Muscle layer of colon (tissue), 2 donors: ENCODE results near the gene HOMER2.
"Not testable (repeated sequence)": the region's sequence is repeated elsewhere in the genome, so short reads cannot be mapped to it uniquely, and the experiment has no call there.

ENCODE experiments used
- H3K27ac ChIP-seq: one replicate; pipeline ENCODE4 v1.7.0; 2013; ENCODE audit warnings: low read depth, mild to moderate bottlenecking, low read length, moderate library complexity
- H3K27me3 ChIP-seq, 2 donors: one replicate each; pipeline ENCODE4 v1.7.0; 2013; ENCODE audit warnings: low read length in 2 of 2, mild to moderate bottlenecking in 2 of 2; ENCODE audit not compliant: insufficient read depth in 2 of 2, control insufficient read depth in 1 of 2
- H3K36me3 ChIP-seq: one replicate; pipeline ENCODE4 v1.7.0; 2013; ENCODE audit warnings: mild to moderate bottlenecking, low read length; ENCODE audit not compliant: insufficient read depth
- H3K4me1 ChIP-seq: one replicate; pipeline ENCODE4 v1.7.0; 2013; ENCODE audit warnings: mild to moderate bottlenecking, low read length; ENCODE audit not compliant: insufficient read depth
- H3K4me3 ChIP-seq, 2 donors: one replicate each; pipeline ENCODE4 v1.7.0; 2013; ENCODE audit warnings: low read length in 2 of 2, low read depth in 1 of 2, mild to moderate bottlenecking in 1 of 2, moderate library complexity in 1 of 2
- H3K9ac ChIP-seq: one replicate; pipeline ENCODE4 v1.7.0; 2013; ENCODE audit warnings: low read length
- H3K9me3 ChIP-seq: one replicate; pipeline ENCODE4 v1.7.0; 2013; ENCODE audit warnings: mild to moderate bottlenecking, low read length
- donor health status: abdominal sarcoma.
- donor health status: Adenocarcinoma of cecum.

The HOMER2 gene

DNA sequence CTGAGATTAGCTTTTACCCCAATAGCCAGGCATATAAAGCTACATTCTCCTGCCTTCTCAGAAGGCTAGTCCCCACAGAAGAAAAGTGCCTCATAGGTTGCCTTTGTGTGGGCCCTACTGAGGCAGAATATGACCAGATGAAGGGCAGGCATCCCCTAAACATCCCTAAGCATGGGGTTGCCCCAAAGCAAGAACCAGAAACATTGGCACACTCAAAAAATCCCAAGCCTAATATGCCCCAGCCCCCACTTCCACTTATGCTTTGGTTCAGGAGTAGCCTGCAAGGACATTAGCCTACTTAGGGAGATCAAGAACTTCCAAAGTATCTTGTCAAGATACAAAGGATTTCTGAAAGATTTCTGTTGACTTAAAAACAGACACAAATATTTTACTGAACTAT lies 113.4 kb downstream of the HOMER2 start:
- H3K36me3 ChIP-seq = peaks cover 25% of the 10 kb centered on the region
- H3K9me3 ChIP-seq = no peaks in the 10 kb centered on the region
- no peak overlapping the region for H3K27ac ChIP-seq
- H3K9ac ChIP-seq = no peak overlapping the region
- H3K4me1 ChIP-seq = no peaks in the 10 kb centered on the region
- no peaks in the 10 kb centered on the region for H3K27me3 ChIP-seq
- H3K4me3 ChIP-seq = no peak overlapping the region

DNA sequence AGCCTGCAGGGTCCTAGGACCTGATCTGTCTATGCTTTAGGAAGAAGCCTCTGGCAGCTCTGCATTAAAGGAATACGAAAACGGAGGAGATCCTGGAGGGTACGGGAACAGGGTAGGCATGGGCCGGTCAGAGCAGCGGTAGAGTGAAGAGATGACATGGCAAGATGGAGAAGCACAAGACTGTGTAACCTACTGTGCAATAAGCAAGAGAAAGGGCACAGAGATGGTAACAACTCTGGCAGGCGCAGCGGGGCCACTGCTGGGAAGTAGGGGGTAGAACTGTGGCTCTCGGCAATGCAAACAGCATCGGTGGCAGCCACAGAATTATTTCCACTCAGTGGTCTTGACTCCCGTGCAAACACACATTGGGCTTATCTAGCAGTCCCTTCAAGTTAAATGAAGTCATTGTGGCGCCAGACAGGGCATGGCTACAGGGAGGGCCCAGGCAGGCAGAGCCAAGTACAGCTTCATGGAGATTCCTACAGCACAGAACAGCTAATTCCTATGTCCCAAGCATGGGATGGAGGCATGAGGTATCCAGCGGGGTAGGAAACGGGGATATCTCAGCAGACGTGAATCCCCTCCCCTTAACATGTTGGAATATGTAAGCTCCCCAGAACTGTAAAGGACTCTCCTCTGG lies 114.3 kb downstream of the HOMER2 start:
- no peak overlapping the region for H3K4me3 ChIP-seq
- no peaks in the 10 kb centered on the region for H3K4me1 ChIP-seq
- peaks cover 30% of the 10 kb centered on the region for H3K36me3 ChIP-seq
- no peaks in the 10 kb centered on the region for H3K9me3 ChIP-seq
- H3K27ac ChIP-seq = no peak overlapping the region
- no peaks in the 10 kb centered on the region for H3K27me3 ChIP-seq
- H3K9ac ChIP-seq = no peak overlapping the region

DNA sequence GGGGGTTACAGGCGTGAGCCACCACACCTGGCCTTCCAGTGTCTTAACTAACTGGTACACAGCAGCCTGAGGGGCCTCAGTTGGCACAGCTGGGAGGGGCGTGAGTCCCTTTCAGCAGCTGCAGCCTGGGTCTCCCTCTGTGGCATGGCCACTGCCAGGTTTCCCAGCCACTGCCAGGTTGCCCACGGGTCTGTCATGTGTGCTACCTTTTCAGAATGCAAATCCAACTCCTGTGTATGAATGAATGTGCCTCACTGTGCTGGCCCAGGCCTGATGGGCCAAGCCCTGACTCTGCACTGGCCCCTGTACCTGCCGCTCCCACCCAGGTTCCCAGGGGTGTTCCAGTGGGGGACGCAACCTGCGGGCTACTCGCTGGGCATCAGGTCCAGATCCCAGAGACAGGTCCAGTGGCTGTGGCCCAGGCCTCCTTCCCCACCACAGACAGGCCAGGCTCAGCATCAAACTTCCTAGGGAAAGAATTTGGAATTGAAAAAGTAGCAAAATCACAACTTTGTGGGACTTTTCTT lies 117.1 kb downstream of the HOMER2 start:
- Histone ChIP-seq H3K4me3 (no peak overlapping the region), H3K9ac (no peak overlapping the region), H3K9me3 (no peaks in the 10 kb centered on the region), H3K27ac (no peak overlapping the region), H3K4me1 (no peaks in the 10 kb centered on the region), H3K36me3 (peaks cover 57% of the 10 kb centered on the region), H3K27me3 (no peaks in the 10 kb centered on the region)

DNA sequence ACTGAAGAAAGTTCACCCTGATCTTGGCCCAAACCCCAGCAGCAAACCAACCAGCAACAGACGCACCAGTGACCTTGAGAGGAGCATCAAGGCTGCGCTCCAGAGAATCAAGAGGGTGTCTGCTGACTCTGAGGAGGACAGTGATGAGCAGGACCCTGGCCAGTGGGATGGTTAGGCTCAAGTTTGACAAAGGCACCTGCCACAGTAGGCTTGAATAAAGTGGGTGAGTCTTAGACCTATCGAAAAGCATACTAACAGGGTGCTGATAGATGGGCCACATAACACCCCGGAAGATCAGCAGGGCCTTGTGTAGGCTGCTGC lies 119.2 kb downstream of the HOMER2 start:
- no peaks in the 10 kb centered on the region for H3K27me3 ChIP-seq
- no peak overlapping the region for H3K27ac ChIP-seq
- H3K9ac ChIP-seq = no peak overlapping the region
- H3K36me3 ChIP-seq = peaks cover 74% of the 10 kb centered on the region
- no peak overlapping the region for H3K4me3 ChIP-seq
- no peaks in the 10 kb centered on the region for H3K9me3 ChIP-seq
- no peaks in the 10 kb centered on the region for H3K4me1 ChIP-seq

DNA sequence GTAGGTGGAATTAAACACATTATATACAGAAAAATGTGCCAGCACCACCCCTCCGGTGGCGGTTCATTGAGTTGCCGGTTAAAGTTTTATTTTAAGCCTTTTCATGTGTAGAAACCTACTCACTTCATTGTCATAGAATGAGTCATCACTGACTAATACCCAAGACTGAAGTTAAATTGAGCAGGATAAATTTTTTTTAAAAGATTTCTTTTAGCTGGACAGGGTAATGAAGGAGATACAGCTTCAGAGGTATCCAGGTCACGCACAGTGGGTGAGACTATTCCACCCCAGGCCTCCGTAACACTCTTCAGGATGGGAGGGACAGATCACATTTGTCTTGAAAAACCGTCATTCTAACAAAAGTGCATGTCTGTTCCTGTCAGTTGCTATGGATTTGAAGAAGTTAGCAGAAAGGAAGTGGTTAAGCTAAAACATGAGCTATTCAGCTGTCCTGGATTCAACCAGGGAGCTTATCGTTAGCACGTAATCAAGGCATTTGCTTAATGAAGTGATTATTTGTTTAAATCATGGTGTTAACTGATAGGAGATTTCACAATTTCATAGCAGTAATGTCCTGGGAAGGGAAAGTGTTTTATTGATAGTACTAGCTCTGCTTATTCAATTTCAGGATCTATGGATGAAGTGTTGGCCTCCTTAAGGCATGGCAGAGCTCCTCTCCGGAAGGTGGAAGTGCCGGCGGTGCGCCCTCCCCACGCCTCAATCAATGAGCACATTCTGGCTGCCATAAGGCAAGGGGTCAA lies 119.7 kb downstream of the HOMER2 start:
- no peaks in the 10 kb centered on the region for H3K4me1 ChIP-seq
- peaks cover 79% of the 10 kb centered on the region for H3K36me3 ChIP-seq
- no peak overlapping the region for H3K27ac ChIP-seq
- H3K27me3 ChIP-seq = no peaks in the 10 kb centered on the region
- no peaks in the 10 kb centered on the region for H3K9me3 ChIP-seq
- H3K4me3 ChIP-seq = no peak overlapping the region
- H3K9ac ChIP-seq = no peak overlapping the region

DNA sequence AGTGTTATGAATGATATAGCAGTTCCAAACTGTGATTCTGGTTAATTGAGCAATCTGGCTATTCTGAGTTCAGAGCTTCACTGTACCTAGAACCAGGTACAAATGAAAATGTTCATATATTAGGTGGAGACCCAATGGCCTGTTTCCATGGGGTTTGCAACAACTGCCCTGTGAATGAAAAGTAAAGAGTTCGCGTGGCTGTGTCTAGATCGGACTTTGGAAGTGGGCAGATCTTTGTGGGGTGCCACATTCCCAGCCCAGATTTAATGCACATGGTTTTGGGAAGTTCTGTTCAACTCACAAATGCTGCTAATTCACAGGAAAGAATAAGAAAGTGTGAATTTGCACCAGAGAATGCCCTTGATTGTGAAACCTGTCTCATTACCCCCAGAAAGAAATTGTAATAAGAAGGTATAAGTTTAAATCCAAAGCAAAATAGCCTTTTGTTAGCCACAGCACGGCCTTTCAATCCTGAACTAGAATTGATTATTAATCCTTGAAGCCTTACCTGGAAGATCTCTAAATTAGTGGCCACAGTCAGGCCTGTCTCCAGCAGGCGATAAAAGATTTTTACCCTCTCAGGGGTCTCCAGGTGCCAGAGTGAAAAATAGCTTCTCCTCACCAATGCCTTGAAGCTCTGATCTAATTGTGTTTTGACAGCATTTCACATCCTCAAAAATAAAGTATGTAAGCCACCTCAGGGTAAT lies 120.5 kb downstream of the HOMER2 start:
- no peaks in the 10 kb centered on the region for H3K9me3 ChIP-seq
- no peaks in the 10 kb centered on the region for H3K4me1 ChIP-seq
- no peaks in the 10 kb centered on the region for H3K27me3 ChIP-seq
- no peak overlapping the region for H3K4me3 ChIP-seq
- no peak overlapping the region for H3K9ac ChIP-seq
- H3K27ac ChIP-seq = no peak overlapping the region
- peaks cover 81% of the 10 kb centered on the region for H3K36me3 ChIP-seq

DNA sequence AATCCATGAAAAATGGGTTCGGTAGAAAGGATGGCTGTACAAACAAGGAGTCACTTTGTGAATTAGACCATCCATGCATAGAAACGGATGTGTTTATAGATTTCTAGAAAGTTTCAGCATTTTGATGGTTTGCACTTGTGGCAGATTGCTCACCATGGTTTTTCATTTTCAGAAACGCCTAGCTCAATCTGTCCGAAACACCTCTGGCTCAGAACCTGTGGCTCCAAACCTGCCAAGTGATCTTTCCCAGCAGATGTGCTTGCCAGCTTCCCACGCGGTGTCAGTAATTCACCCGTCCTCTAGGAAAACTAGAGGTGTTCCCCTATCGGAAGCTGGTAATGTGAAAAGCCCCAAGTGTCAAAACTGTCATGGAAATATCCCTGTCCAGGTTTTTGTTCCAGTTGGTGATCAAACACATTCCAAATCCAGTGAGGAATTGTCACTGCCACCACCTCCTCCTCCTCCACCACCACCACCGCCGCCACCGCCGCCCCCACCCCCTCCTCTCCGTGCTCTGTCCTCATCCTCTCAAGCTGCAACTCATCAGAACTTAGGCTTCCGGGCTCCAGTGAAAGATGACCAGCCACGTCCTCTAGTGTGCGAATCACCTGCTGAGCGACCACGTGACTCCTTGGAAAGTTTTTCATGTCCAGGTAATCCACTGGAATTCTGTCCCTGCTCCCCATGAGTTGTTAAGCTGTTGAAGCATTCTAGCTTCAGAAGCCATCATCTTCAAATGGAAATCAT lies 121.9 kb downstream of the HOMER2 start:
- no peaks in the 10 kb centered on the region for H3K9me3 ChIP-seq
- peaks cover 78% of the 10 kb centered on the region for H3K36me3 ChIP-seq
- no peaks in the 10 kb centered on the region for H3K27me3 ChIP-seq
- no peak overlapping the region for H3K4me3 ChIP-seq
- no peak overlapping the region for H3K27ac ChIP-seq
- no peaks in the 10 kb centered on the region for H3K4me1 ChIP-seq
- H3K9ac ChIP-seq = no peak overlapping the region

DNA sequence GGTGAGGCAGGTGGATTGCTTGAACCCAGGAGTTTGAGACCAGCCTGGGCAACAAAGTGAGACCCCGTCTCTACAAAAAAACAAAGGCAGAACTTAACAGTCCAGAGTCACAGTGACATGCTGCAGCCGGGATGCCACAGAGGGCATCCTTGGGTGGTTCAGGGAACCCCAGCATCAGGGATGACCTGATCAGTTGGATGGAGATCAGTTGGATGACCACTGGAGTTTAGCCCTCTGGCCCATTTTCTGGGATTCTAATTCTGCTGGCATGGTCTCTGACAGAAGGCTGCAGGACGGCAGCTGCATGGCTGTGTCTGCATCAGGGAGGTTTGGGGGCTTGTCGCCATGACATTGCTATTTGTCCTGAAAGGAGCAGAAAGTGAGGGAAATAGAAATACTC lies 123.3 kb downstream of the HOMER2 start:
- no peak overlapping the region for H3K9ac ChIP-seq
- H3K27ac ChIP-seq = no peak overlapping the region
- H3K36me3 ChIP-seq = peaks cover 72% of the 10 kb centered on the region
- H3K4me3 ChIP-seq = no peak overlapping the region
- H3K4me1 ChIP-seq = no peaks in the 10 kb centered on the region
- no peaks in the 10 kb centered on the region for H3K27me3 ChIP-seq
- no peaks in the 10 kb centered on the region for H3K9me3 ChIP-seq

DNA sequence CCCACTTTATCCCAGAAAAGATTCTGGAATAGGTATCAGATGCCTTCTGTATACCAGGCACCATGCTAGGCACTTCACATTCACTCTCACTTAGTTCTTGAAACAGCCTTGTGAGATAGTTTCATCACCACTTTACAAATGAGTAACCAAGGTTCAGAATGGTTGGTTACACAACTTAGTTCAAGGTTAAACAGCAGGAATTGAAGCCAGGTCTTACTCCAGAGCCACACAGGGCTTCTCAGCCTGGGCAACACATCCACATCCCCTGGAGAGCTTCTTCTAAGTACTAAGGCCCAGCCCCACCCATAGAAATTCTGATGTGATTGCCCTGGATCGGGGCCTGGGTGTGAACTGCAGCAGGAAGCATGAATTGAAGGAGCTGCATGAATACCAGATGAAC lies 124.4 kb downstream of the HOMER2 start:
- Histone ChIP-seq H3K9me3 (no peaks in the 10 kb centered on the region), H3K27me3 (no peaks in the 10 kb centered on the region), H3K4me1 (no peaks in the 10 kb centered on the region), H3K36me3 (peaks cover 69% of the 10 kb centered on the region), H3K4me3 (no peak overlapping the region), H3K27ac (no peak overlapping the region), H3K9ac (no peak overlapping the region)

DNA sequence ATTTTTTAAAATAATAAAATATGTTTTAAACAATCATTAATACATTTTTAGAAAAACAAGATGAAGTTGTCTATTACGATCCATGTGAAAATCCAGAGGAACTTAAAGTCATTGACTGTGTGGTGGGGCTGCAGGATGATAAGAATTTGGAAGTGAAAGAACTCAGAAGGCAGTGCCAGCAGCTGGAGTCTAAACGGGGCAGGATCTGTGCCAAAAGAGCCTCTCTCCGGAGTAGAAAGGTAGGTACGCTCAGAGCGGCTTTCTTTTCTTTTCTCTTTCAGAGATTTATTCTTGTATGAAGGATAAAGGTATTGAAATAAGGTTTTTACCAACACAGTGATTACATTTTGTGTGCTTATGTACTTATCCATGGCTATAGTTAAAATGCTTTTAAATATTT lies 129.5 kb downstream of the HOMER2 start:
- Histone ChIP-seq H3K27ac (no peak overlapping the region), H3K36me3 (peaks cover 32% of the 10 kb centered on the region), H3K9ac (no peak overlapping the region), H3K4me1 (no peaks in the 10 kb centered on the region), H3K27me3 (no peaks in the 10 kb centered on the region), H3K4me3 (no peak overlapping the region), H3K9me3 (no peaks in the 10 kb centered on the region)

DNA sequence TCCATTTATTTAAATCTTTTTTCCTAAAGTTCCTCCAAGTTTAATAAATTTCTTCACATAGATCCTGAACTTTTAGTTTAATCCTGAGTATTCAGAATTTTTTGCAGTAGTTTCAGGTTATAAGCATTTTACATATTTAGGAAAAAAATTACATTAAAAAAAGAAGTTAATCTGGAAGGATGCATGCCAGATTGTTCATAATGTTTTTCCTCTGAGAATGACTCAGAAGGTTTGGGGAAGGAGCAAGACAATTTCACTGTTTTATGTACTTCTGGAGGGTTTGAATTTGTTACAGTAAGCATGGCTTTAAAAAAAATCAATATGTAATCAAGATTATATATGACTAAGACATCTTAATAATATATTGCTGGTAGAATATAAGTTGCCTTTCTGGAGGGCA lies 130.7 kb downstream of the HOMER2 start:
- not testable (repeated sequence) for H3K4me1 ChIP-seq, H3K4me3 ChIP-seq, H3K27ac ChIP-seq, H3K9me3 ChIP-seq, H3K9ac ChIP-seq, H3K27me3 ChIP-seq
- H3K36me3 ChIP-seq = peaks cover 26% of the 10 kb centered on the region
